HG03025 (cell line): ENCODE results near the gene MASP1.

Source experiments
- ATAC-seq: cut with Tn5 transposase; IDR thresholded peaks from one replicate; pipeline ENCODE4 v1.9.1; 2021; ENCODE audit warnings: mild to moderate bottlenecking, moderate library complexity; ENCODE audit not compliant: unreplicated experiment, low FRiP score

The MASP1 gene

GRCh38 chr3:187291512-187292132, at the start of gene MASP1:
TSS of gene MASP1 (minus strand) at chr3:187291737. CDS start at chr3:187291632, 105 bp downstream.
- ATAC-seq, result no peak

- no peak for ATAC-seq
Measured at GRCh38 chr3:187340578-187340977, 49.0 kb upstream of the MASP1 start.

- no peak for ATAC-seq
Measured at GRCh38 chr3:187336322-187336721, 44.8 kb upstream of the MASP1 start.

- no peak for ATAC-seq
Measured at GRCh38 chr3:187334904-187335303, 43.4 kb upstream of the MASP1 start.

- ATAC-seq, result no peak
Measured at GRCh38 chr3:187328691-187329090, 37.2 kb upstream of the MASP1 start.

- ATAC-seq, result no peak
Measured at GRCh38 chr3:187327845-187328244, 36.3 kb upstream of the MASP1 start.

DNA sequence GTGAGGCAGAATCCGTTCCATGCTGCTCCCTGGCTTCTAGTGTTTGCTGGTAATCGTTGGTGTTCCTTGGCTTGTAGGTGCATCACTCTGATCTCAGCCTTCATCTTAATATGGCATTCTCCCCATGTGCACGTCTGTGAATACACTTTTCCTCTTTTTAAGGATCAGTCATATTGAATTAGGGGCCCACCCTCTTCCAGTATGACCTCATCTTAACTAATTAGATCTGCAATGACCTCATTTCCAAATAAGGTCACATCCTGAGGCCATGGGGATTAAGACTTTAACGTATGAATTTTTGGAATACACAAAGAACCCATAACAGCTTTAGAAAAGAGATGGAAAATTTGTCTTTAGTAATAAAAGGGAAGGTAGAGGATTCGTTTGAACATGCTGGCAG, 34.1 kb upstream of the MASP1 start:
- no peak for ATAC-seq

GRCh38 chr3:187323091-187323490, 31.6 kb upstream of the MASP1 start:
- no peak for ATAC-seq

GRCh38 chr3:187322291-187322690, 30.8 kb upstream of the MASP1 start:
- ATAC-seq, result no peak

- no peak for ATAC-seq
Measured at GRCh38 chr3:187321766-187322165, 30.2 kb upstream of the MASP1 start.

- ATAC-seq, result no peak
Measured at GRCh38 chr3:187319699-187320302, 28.3 kb upstream of the MASP1 start.

DNA sequence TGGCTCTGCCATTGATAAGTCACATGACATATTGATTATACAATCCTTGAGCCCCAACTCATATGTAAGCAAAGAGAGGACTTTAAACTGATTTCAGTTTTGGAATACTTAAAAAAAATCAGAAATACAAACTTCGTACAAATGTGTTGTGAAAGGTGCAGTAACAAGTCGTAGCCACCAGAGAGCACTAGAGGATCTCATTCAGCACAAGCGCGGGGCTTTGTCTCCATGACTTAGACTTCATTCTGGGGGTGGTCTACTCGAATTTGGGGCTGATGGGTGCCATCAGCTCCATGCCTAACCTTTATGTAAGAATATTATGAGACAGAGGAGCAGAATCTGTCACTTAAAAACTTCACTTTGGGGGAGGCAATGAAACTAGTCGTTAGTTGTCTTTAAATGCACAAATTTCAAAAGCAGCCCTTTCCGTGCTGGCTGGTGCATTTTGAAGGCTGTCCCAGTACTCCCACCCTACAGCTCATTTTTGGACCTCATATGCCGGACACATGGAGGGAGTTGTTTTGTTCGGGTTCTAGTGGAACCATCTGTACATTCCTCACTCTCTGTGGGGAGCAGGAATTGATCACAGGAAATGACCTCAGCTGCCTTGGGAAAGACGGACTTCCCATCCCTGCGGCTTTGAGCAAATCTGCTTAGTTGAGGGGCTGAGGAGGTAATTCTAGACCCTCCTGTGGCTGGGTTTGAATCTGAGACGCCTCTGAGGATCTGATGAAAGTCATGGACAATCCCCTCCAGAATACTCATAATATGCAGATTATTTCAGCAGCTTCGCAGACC, 27.5 kb upstream of the MASP1 start:
- no peak for ATAC-seq

DNA sequence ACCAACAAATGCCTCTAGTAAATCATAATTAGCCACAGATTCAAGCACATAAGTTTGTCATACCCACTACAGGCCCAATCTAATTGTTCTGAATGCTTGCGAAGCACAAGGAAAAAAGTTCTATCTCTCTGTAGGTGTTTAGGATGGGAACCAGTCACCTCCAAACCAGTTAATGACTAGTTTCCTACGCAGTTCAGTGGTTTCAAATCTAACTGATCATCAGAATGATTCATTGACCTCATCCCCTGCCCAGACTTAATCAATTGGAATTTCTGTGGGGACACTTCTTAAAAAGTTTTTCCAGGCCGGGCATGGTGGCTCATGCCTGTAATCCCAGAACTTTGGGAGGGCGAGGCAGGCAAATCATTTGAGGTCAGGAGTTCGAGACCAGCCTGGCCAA, 24.3 kb upstream of the MASP1 start:
- ATAC-seq, result no peak

GRCh38 chr3:187314176-187314575, 22.6 kb upstream of the MASP1 start:
- ATAC-seq, result no peak

GRCh38 chr3:187310954-187311470, 19.5 kb upstream of the MASP1 start:
- ATAC-seq, result no peak

DNA sequence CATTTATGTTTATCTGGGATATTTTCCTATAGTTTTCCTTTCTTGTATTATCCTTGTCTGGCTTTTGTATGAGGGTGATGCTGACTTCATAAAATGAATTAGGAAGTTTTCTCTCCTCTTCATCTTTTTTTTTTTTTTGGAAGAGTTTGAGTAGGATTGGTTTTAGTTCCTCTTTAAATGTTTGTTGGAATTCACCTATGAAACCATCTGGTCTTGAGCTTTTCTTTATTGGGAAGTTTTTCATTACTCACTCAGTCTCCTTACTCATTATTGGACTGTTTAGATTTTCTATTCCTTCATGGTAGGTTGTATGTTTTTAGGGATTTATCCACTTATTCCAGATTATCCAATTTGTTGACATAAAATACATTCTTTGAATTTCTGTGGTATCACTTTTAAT, 18.7 kb upstream of the MASP1 start:
- ATAC-seq, result no peak

DNA sequence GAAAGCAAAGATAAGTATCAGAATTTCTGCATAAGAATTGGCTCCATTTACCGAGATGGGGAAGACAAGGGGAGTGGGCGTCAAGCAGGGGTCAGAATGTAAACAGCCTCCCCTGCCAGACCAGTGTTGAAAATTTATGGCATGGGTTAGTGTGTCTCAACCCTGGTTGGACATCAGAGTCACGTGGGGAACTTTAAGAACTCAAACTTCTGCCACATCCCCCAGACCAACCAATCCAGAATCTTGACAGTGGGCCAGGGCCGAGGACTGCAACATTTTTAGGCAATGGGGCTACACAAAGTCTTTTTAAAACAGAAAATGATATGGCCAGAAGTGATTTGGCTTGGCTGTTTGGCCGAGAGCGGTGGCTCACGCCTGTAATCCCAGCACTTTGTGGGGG, 14.3 kb upstream of the MASP1 start:
- no peak for ATAC-seq

DNA sequence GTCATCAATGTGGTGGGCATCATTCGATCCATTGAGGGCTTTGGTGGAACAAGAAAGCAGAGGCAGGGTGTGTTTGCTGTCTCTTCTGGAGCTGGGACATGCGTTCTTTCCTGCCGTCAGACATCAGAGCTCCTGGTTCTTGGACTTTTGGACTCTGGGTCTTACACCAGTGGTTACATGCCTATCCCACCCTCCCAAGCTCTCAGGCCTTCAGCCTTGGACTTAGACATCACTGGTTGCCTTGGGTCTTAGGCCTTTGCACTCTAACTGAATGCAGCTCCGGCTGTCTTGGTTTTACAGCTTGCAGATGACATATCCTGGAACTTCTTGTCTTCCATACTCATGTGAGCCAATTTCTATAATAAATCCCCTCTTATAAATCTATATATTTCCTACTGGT, 8.1 kb upstream of the MASP1 start:
- ATAC-seq, result no peak

GRCh38 chr3:187296911-187297310, 5.4 kb upstream of the MASP1 start:
- no peak for ATAC-seq

DNA sequence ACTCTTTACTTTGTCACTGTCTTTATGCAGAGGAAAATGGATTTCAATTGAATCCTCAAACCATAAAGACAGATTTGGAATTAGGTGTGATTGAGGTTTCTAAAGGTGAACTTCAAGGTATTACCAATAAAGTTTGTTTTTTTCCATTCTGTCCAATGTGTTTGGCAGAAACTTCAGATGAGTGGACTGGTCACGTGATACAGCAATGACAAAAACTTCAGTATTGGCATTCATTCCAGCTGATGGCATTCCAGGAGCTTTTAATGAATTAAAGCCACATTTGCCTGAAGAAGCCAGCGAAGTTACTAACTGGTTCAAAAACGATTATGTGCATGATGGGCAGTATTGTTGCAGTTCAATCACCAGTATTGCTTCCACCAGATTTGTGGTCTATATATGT, 4.5 kb upstream of the MASP1 start:
- ATAC-seq, result no peak

- ATAC-seq, result no peak
Measured at GRCh38 chr3:187295316-187296034, 3.9 kb upstream of the MASP1 start.
